ENCODE measurements around the gene FCRL2.
"Not testable (repeated sequence)": the region's sequence is repeated elsewhere in the genome, so short reads cannot be mapped to it uniquely, and the experiment has no call there.

FCRL2 gene

GRCh38 chr1:157751283-157751682 lies 25.6 kb downstream of the FCRL2 start:
- no peak for DNase-seq

- DNase-seq, result no peak
Measured at GRCh38 chr1:157748262-157748817, 28.6 kb downstream of the FCRL2 start.

GRCh38 chr1:157739229-157739901 lies 37.6 kb downstream of the FCRL2 start:
- no peak for DNase-seq

DNA sequence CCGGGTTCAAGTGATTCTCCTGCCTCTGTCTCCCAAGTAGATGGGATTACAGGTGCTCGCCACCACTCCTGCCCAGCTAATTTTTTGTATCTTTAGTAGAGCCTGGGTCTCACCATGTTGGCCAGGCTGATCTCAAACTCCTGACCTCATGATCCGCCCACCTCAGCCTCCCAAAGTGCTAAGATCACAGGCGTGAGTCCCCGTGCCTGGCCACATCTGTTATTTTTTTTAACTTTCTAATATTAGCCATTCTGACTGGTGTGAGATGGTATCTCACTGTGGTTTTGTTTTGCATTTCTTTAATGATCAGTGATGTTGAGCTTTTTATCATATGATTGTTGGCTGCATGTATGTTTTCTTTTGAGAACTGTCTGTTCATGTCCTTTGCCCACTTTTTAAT lies 40.9 kb downstream of the FCRL2 start:
- DNase-seq, result not testable (repeated sequence)

GRCh38 chr1:157734321-157734720 lies 42.6 kb downstream of the FCRL2 start:
- no peak for DNase-seq

DNA sequence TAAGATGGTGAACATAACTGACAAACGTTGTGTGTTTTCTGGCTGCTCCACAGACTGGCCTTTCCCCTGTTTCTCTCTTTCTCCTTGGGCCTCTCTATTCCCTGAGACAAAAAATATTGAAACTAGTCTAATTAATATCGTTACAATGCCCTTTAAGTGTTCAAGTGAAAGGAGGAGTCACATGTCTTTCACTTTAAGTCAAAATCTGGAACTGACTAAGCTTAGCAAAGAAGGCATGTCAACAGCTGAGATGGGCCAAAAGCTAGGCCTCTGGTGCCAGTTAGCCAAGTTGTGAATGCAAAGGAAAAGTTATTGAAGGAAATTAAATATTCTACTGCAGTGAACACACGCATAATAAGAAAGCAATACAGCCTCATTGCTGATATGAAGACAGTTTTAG lies 44.2 kb downstream of the FCRL2 start:
- DNase-seq, result no peak

DNA sequence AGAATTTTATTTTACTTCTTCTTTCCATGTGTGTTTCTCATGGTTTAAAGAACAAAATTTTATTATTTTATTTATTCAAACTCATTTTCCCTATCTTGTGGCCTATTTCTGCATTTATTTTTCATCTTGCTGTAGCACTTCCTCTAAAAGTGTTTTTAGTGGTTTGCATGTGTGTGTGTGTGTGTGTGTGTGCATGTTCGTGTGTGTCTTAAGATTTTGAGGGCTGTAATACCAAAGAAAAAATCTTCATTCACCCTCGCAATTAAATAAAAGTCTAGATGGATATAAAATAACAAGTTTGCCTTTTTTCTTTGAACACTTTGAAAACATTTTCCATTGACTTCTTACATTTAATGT lies 51.7 kb downstream of the FCRL2 start:
- DNase-seq, result no peak

GRCh38 chr1:157724537-157725220 lies 52.3 kb downstream of the FCRL2 start:
- no peak for DNase-seq

DNA sequence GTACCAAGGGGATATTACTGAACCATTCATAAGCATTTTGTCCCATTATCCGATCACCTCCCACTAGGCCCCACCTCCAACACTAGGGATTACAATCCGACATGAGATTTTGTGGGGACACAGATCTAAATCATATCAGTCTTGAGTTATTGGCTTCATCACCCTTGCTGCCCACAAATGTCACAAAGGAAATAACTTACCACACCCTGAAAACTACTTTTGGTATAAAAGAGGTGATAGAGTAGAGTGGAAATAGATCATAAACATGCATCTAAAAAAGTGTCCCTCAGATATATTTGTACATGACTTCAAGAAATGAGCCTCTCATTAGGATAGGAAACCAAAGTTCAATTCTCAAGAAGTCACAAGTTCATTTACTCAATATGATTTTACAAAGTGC lies 53.8 kb downstream of the FCRL2 start:
- DNase-seq, result no peak

DNA sequence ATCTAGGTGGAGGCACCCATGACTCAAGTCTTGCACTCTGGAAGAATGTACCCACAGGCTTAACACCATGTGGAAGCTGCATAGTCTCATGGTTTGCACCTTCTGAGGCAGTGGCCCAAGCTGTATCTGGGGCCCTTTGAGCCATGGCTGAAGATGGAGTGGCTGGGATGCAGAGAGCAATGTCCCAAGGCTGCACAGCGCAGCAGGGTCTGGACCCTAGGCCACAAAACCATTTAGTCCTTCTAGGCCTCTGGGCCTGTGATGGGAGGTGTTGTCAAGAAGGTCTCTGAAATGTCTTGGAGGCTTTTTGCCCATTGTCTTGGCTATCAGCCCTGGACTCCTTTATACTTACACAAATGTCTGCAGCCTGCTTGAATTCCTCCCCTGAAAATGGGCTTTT lies 54.9 kb downstream of the FCRL2 start:
- DNase-seq, result no peak

- DNase-seq, result no peak
Measured at GRCh38 chr1:157715736-157716135, 61.2 kb downstream of the FCRL2 start.

GRCh38 chr1:157711802-157712201 lies 65.1 kb downstream of the FCRL2 start:
- DNase-seq, result no peak

GRCh38 chr1:157704878-157705277 lies 72.1 kb downstream of the FCRL2 start:
- DNase-seq, result no peak

- DNase-seq, result no peak
Measured at GRCh38 chr1:157703981-157704380, 73.0 kb downstream of the FCRL2 start.

DNA sequence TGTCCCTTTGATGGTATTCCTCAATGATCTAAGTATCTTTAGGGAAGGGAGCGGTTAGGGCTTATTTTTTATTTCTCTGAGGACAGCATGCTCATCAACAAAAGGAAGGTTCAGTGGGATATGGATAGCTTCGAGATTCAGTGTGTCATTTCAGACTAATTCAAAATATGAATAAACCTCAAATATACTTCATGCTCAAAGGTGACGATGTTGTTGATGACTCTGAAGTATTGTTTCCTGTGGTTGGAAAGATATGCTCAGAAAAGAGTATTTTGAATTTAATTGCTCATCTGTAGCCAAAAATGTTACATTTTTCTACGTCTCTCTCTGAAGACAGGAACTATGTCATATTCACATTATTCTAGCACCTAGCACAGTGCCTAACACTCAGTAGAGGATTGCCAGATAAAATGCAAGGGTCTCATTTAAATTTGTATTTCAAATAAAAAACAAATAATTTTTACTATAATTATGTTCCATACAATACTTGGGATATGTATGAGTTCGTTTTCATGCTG lies 74.6 kb downstream of the FCRL2 start:
- no peak for DNase-seq

GRCh38 chr1:157700732-157701131 lies 76.2 kb downstream of the FCRL2 start, which contains the start of gene FCRL3:
FCRL3 (minus strand) TSS chr1:157700769; CDS start chr1:157700489, 280 bp downstream.
- no peak for DNase-seq

DNA sequence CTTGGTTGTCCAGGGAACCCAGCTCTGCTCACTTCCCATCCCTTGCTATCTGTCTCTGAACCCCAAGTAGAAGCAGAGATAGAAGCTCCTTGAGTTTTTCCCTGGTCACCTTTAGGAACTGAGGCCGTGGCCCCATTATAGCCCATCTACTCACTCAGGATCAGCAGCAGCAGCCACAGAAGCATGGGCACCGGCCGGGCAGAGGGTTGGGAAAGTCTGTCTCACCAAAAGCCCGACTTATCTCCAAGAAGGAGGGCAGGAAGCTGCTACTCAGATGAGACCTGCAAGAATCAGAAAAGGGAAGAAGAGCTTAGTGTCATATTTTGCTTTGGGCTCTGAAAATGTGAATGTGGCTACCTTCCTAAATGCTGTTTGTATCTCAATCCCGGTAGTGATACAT lies 76.6 kb downstream of the FCRL2 start:
- DNase-seq, result no peak

DNA sequence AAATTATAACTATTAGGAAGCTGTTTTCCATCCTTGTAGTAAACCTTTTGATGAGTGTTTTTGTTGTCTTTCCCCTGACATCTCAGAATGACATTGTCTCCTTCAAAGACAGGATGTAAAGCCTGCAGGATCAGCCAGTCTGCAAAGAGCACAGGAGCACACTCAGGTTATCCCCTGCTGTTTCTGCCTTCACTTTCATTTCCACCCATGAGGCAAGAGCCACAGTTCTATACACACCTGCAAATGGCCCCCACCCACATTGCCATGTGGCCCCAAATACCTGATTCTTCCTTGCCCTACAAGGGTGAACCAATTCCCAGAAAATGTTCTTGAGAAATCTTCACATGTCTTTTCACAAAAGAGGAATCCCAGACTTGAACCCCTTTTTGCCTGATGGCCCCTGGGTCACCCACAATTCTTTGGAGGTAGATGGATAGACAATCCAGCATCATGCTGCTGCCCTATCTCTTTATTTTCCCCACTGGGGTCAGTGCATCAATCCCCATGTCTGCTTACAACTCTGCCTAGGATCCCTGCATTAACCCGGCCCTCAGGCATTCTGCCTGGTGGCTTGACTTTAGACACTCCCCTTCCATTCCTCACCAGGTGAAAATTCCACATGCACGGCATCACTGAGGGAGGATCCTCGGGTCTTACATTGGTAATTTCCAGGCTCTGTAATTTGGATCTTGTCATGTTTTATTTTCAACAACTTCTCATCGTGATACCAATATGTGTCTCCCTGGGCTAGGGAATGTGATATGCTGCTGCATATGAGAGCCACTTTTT lies 79.0 kb downstream of the FCRL2 start:
- DNase-seq, result no peak

DNA sequence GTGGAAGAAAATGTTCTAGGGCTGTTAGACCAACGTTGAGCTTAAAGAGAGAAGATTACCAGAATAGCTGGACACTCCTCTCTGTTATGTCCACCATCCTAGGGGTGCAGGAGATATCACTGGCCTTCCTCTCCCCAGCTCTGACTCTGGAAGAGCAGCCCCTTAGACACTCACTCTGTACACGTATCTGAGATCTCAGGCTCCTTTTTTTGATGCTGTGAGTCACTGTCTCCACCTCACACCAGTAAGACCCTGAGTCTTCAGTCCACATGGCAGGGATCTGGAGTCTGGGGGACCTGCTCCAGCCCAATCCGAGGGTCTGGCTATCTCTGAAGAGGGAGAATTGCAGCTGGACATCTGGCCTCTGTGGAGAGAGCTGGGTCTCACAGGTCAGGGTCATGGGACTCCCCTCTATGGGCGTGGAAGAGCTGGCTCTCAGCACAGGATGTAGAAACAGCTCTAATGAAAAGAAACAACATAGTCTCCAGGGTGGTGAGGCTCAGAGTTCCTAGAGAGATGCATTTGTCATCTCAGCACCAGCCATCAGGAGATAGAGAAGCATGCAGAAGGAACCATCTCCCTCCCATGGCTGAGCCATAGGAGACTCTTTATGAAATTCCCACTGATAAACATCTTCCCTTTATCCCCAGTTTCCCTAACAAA lies 79.8 kb downstream of the FCRL2 start:
- no peak for DNase-seq

Data from HCEC 1CT (cell line).